Gastroesophageal sphincter (tissue), 4 donors: ENCODE measurements around the gene GPR18. TPM values are rescaled to one million over a fixed set of nuclear protein-coding genes. Genes with fewer than 3 reads are reported as not detected.

Experiments used
- ATAC-seq: fragments of 150-250 bp; one replicate; pipeline ENCODE4 v1.9.1; 2016; ENCODE audit warnings: mild to moderate bottlenecking, moderate library complexity
- H3K27ac ChIP-seq, 4 donors: fragments of 200-600 bp; sonication (generic) in 3 of 4; 1 replicate in 3 of 4; 2 replicates in 1 of 4; pipeline ENCODE4 v1.5.1; 2016 to 2019
- H3K27me3 ChIP-seq: fragments of 200-600 bp; sonication (generic); one replicate; pipeline ENCODE4 v1.5.1; 2019
- H3K36me3 ChIP-seq, 2 donors: fragments of 200-600 bp; sonication (generic); one replicate each; pipeline ENCODE4 v1.5.1; 2019; ENCODE audit warnings: control low read depth in 1 of 2
- H3K4me1 ChIP-seq, 3 donors: fragments of 200-600 bp; sonication (generic); 1 replicate in 2 of 3; 2 replicates in 1 of 3; pipeline ENCODE4 v1.5.1; 2016 to 2019; ENCODE audit warnings: control low read depth in 2 of 3
- H3K4me3 ChIP-seq, 2 donors: fragments of 200-600 bp; sonication (generic); one replicate each; pipeline ENCODE4 v1.5.1; 2019; ENCODE audit warnings: mild to moderate bottlenecking in 1 of 2, moderate library complexity in 1 of 2
- H3K9me3 ChIP-seq, 3 donors: fragments of 200-600 bp; sonication (generic); one replicate each; pipeline ENCODE4 v1.5.1; 2017 to 2019; ENCODE audit warnings: control low read depth in 2 of 3
- EP300 ChIP-seq: sonication (generic); formaldehyde crosslinking; IDR thresholded peaks from one replicate; pipeline ENCODE4 v1.6.1; 2017; ENCODE audit warnings: antibody characterized with exemption, mild to moderate bottlenecking
- POLR2A ChIP-seq, 2 donors: fragments of 450-650 bp; IDR thresholded peaks; one replicate each; pipeline ENCODE4 v1.6.1; 2017; ENCODE audit warnings: antibody characterized with exemption in 2 of 2, mild to moderate bottlenecking in 2 of 2, moderate library complexity in 1 of 2
- POLR2AphosphoS5 ChIP-seq: sonication (generic); formaldehyde crosslinking; IDR thresholded peaks from one replicate; pipeline ENCODE4 v1.6.1; 2017; ENCODE audit warnings: antibody characterized with exemption
- WGBS, 2 donors: methylation state at CpG; one replicate each; pipeline ENCODE4 v1.1.5; 2018; ENCODE audit warnings: low coverage in 1 of 2; 5-methylcytosine and 5-hydroxymethylcytosine counted together
- total RNA-seq, 4 donors: library from RNA; depleted of rRNA; stranded (reverse); fragments of >200 nt; gene quantifications; one replicate each; pipeline ENCODE4 v1.1.0, GENCODE V29; 2016
- TF ChIP-seq, protein P1 (sequence below), 4 experiments: fragments of 200-600 bp in 2 of 4; fragments of 450-650 bp in 2 of 4; sonication (generic) in 1 of 4; IDR thresholded peaks; one replicate each; pipeline ENCODE4 v1.5.1; 2017 to 2019; ENCODE audit warnings: antibody characterized with exemption in 4 of 4, mild to moderate bottlenecking in 2 of 4, moderate library complexity in 2 of 4

GPR18 gene
- total RNA-seq, 4 donors from 2014 or later = not detected

DNA sequence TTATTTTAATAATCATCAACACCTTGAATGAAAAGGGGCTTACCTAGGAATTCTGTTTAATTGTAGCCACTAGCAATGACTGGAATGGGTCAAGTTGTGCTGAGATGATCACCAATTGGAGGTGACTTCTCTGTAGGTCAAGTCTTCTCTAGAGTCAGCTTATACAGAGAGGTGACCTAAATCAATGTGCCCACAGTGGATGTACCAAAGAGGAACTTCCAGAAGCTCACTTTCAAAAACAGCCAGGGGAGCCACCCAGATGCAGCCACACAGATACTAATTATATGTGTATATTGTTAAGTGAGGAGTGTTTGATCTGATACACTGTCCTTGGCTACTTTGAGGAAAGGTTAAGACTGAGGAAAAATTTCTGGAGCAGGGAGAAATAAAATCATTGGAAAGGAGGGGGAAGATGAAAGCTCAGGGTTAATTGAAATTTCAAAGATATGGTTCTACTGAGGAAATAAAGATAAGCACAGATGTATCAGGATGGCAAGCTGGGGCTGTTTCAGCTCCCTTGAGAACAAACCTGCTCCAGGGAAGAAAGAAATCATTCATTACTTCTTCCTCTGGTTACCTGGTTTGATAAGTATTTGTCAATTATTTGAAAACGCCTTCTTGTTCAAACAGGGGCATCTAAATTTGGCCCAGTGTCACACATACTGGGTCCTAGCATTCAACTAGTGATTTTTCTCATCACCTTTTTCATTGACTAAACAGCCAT, 43.9 kb upstream of the GPR18 start:
- Histone ChIP-seq H3K36me3 (no peaks in the 10 kb centered on the region), H3K27ac (peak overlapping the region in 1 of 4 donors; percentile 27), H3K4me3 (no peak overlapping the region), H3K27me3 (no peaks in the 10 kb centered on the region), H3K9me3 (no peaks in the 10 kb centered on the region), H3K4me1 (peaks cover 0 to 71% (median 3%) of the 10 kb centered on the region in 3 donors)
- no peak for ATAC-seq
- 100% methylated on average over 1 of the region's 1 CpG for WGBS, 2 donors
- no peak for TF ChIP-seq POLR2AphosphoS5
- TF ChIP-seq, protein P1, sequence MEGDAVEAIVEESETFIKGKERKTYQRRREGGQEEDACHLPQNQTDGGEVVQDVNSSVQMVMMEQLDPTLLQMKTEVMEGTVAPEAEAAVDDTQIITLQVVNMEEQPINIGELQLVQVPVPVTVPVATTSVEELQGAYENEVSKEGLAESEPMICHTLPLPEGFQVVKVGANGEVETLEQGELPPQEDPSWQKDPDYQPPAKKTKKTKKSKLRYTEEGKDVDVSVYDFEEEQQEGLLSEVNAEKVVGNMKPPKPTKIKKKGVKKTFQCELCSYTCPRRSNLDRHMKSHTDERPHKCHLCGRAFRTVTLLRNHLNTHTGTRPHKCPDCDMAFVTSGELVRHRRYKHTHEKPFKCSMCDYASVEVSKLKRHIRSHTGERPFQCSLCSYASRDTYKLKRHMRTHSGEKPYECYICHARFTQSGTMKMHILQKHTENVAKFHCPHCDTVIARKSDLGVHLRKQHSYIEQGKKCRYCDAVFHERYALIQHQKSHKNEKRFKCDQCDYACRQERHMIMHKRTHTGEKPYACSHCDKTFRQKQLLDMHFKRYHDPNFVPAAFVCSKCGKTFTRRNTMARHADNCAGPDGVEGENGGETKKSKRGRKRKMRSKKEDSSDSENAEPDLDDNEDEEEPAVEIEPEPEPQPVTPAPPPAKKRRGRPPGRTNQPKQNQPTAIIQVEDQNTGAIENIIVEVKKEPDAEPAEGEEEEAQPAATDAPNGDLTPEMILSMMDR (IDR thresholded peaks at IDR 0.05) = no peak
- TF ChIP-seq EP300 = no peak
- TF ChIP-seq POLR2A (IDR thresholded peaks at IDR 0.05) = no peak

DNA sequence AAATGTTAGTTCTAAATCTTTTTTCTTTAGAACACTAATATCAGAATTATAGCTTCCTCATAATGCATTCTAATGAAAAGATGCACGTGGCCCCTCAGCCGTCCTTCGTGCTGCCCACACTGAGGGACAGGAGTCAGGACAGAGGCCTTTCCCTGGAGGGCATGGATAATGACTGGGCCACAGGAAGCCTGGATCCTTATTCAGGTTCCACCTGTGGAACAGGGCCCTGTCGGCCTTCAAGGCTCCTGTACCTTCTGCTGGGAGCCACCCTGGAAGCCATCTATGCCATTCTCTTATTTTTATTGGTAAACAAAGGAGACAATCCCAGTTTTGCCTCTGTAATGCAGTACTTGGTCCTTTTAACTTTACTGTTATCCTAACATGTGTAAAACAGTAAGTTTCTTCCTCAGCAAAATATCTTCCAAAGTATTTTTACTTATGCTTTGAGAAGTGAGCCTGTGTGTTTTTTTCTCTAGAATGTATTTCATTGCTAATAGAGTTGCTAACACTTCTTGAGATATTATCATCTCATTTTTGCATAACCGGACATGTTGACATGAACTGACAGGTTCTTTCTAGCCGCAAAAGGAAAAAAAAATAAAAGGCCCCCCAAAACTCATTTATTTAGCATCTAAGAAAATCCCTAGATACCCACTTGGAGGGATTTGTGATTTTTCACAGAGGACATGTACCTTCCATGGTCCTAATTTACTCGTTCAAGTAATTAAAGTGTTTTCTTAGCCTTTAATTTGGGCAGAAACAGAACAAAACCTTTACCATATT, 43.1 kb upstream of the GPR18 start:
- no peak for ATAC-seq
- Histone ChIP-seq H3K9me3 (no peaks in the 10 kb centered on the region), H3K36me3 (no peaks in the 10 kb centered on the region), H3K4me1 (peaks cover 0 to 68% (median 3%) of the 10 kb centered on the region in 3 donors), H3K27me3 (no peaks in the 10 kb centered on the region), H3K27ac (peak overlapping the region in 1 of 4 donors; percentile 15), H3K4me3 (no peak overlapping the region)
- 84 to 87% methylated on average over 6 to 7 of the region's 7 CpGs for WGBS, 2 donors
- TF ChIP-seq, protein P1 (IDR thresholded peaks at IDR 0.05) = no peak
- TF ChIP-seq POLR2A (IDR thresholded peaks at IDR 0.05) (no peak), POLR2AphosphoS5 (no peak), EP300 (no peak)

DNA sequence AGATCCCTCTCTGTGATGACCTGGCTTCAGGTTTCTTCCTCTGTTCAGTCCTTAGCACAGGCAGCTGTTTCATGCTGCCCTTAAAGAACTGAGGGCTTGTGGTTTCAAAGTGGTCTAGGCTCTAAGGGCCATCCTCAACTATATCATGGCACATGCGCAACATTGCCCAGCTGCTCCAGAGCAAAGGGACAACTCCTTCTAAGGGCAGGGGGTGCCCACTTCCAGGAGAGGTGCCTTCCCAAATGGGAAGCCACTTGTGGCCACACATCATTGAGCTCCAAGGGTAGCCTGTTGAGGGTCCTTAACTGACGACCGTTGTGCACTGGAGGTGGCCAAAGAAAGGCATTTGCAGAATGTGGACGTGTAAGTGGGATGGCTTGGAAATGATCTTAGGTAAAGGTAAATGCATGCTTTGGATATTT, 41.8 kb upstream of the GPR18 start:
- peaks cover 0 to 65% (median 3%) of the 10 kb centered on the region in 3 donors for H3K4me1 ChIP-seq

DNA sequence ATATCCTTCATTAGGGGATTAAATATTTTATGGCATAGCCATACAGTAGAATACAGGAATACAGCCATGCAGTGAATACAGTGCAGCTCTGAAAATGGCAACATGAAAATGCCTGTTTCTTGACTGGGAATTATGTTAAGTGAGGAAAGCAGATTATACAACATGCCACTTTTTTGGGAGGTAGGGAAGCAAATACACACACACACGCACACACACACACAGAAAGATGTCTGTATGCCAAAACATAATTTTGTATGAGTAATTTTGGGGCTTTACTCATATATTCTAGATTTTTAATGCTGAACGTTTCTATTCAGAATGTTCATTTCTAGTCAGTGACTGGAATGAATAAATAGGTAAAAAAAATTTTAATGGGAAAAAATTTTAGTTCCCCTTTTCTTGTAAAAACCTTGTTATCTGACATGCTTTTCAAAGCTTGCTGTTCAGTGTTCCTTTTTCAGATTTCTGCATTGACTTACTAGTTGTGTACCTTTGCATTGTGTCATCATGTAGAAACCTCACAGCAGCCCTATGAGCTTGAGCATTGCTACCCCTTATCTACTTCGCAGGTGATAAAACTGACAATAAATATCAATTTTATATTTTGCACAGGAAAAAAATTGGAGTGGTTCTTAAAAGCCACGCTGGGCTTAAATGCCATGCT, 41.2 kb upstream of the GPR18 start:
- Histone ChIP-seq H3K27me3 (no peaks in the 10 kb centered on the region), H3K4me1 (peaks cover 0 to 60% (median 3%) of the 10 kb centered on the region in 3 donors), H3K9me3 (no peaks in the 10 kb centered on the region), H3K36me3 (peaks cover 0 to 11% of the 10 kb centered on the region in 2 donors), H3K4me3 (no peak overlapping the region), H3K27ac (no peak overlapping the region)
- WGBS, 2 donors = 75 to 83% methylated on average over 2 to 4 of the region's 4 CpGs
- no peak for ATAC-seq
- no peak for TF ChIP-seq POLR2AphosphoS5
- TF ChIP-seq, protein P1 (IDR thresholded peaks at IDR 0.05) = no peak
- no peak for TF ChIP-seq POLR2A (IDR thresholded peaks at IDR 0.05)
- TF ChIP-seq EP300 = no peak

More for the DNA sequence above, 41.8 kb upstream of the GPR18 start:
- H3K4me3 ChIP-seq = no peak overlapping the region
- WGBS, 2 donors = 67 to 88% methylated on average over 1 to 3 of the region's 4 CpGs
- TF ChIP-seq POLR2A (IDR thresholded peaks at IDR 0.05) (no peak), EP300 (no peak), POLR2AphosphoS5 (no peak)
- TF ChIP-seq, protein P1 (IDR thresholded peaks at IDR 0.05) = no peak
- H3K27ac ChIP-seq = peak overlapping the region in 1 of 4 donors; percentile 7
- ATAC-seq = no peak
- peaks cover 0 to 9% of the 10 kb centered on the region in 2 donors for H3K36me3 ChIP-seq
- H3K27me3 ChIP-seq = no peaks in the 10 kb centered on the region
- no peaks in the 10 kb centered on the region for H3K9me3 ChIP-seq
